Measurements from ENCODE around the gene NUTM2G. TPM values are rescaled to one million over a fixed set of nuclear protein-coding genes. Genes with fewer than 3 reads are reported as not detected.
A peak's percentile ranks its signal among the peaks of the same experiment; 100 is the strongest.
"Not testable (repeated sequence)": the region's sequence is repeated elsewhere in the genome, so short reads cannot be mapped to it uniquely, and the experiment has no call there.

NUTM2G gene
- total and polyA plus RNA-seq, 2 of the 13 experiments (the other 11 are each of a cell fraction or from before 2014, with no cell fraction given) = not detected

GRCh38 chr9:96931665-96932064 is 3.0 kb downstream of the NUTM2G start:
- ATAC-seq (peak; percentile 80), DNase-seq (ENCODE audit: low spot score) (peak; percentile 7)
- FAIRE-seq; H3K4me3 ChIP-seq (replicated peaks in 1 of 3; ENCODE audit: insufficient read depth in 1 of 3, low read depth in 2 of 3, low read length in 3 of 3); H3K4me1 ChIP-seq (ENCODE audit: insufficient read depth, low read length); POLR2A ChIA-PET; H3K36me3 ChIP-seq (replicated peaks in 1 of 2; ENCODE audit: control insufficient read depth in 1 of 2, insufficient read depth in 2 of 2, low read length in 2 of 2); H3K4me2 ChIP-seq (ENCODE audit: low read depth, low read length); H3K27me3 ChIP-seq (ENCODE audit: control insufficient read depth in 1 of 2, insufficient read depth in 2 of 2, low read length in 2 of 2); CTCF ChIA-PET (ENCODE audit: low intra/inter-chr PET ratio, low total read pairs); H3K9ac ChIP-seq (ENCODE audit: insufficient read depth, low read depth, low read length); BruUV-seq (replicated peaks); H2AFZ ChIP-seq (ENCODE audit: low read length); in situ Hi-C loops (cut with HindIII; ENCODE audit: extremely low pct_ligation_motif_present, low pct_unique_long_range_greater_than_20kb); H3K27ac ChIP-seq (ENCODE audit: extremely low read length, insufficient read depth, low read length); H4K20me1 ChIP-seq (ENCODE audit: insufficient read depth, low read length); H3K9me3 ChIP-seq (ENCODE audit: low read length); H3K79me2 ChIP-seq (ENCODE audit: insufficient read depth, low read length); intact Hi-C loops (cut with micrococcal nuclease; ENCODE audit: unreplicated experiment): not testable (repeated sequence)
- peak; percentile 9; the same call in 1 of the 2 replicates for TF ChIP-seq SALL1 (CRISPR knock-in tag; IDR thresholded peaks at IDR 0.05)
- WGBS (ENCODE audit: low lambda C conversion rate) = 10% methylated on average over 10 of the region's 13 CpGs

- ATAC-seq (peak; percentile 51), DNase-seq (ENCODE audit: low spot score) (peak; percentile 7)
- in situ Hi-C loops (cut with HindIII; ENCODE audit: extremely low pct_ligation_motif_present, low pct_unique_long_range_greater_than_20kb); BruUV-seq (replicated peaks); H3K27ac ChIP-seq (ENCODE audit: extremely low read length, insufficient read depth, low read length); H3K9ac ChIP-seq (ENCODE audit: insufficient read depth, low read depth, low read length); H2AFZ ChIP-seq (ENCODE audit: low read length); H3K79me2 ChIP-seq (ENCODE audit: insufficient read depth, low read length); H4K20me1 ChIP-seq (ENCODE audit: insufficient read depth, low read length); CTCF ChIA-PET (ENCODE audit: low intra/inter-chr PET ratio, low total read pairs); POLR2A ChIA-PET; H3K9me3 ChIP-seq (ENCODE audit: low read length); H3K4me1 ChIP-seq (ENCODE audit: insufficient read depth, low read length); intact Hi-C loops (cut with micrococcal nuclease; ENCODE audit: unreplicated experiment); H3K27me3 ChIP-seq (ENCODE audit: control insufficient read depth in 1 of 2, insufficient read depth in 2 of 2, low read length in 2 of 2); H3K36me3 ChIP-seq (replicated peaks in 1 of 2; ENCODE audit: control insufficient read depth in 1 of 2, insufficient read depth in 2 of 2, low read length in 2 of 2); FAIRE-seq: not testable (repeated sequence)
- Histone ChIP-seq H3K4me2 (ENCODE audit: low read depth, low read length) (peak overlapping the region; percentile 66), H3K4me3 (replicated peaks in 1 of 3; ENCODE audit: insufficient read depth in 1 of 3, low read depth in 2 of 3, low read length in 3 of 3) (peak overlapping the region in 1 of 3 experiments; percentile 16; a peak in 1 of 6 replicates)
- WGBS (ENCODE audit: low lambda C conversion rate) = no CpG with 5 or more reads among the region's 14 CpGs
- 0 out of 2 replicates have a peak, but pooled peaks have one; percentile 9 for TF ChIP-seq ZNF687 (CRISPR knock-in tag; IDR thresholded peaks at IDR 0.05)
- peak; percentile 19; the same call in 1 of the 2 replicates for TF ChIP-seq ZNF263 (CRISPR knock-in tag; IDR thresholded peaks at IDR 0.05)
- TF ChIP-seq ZNF652 (CRISPR knock-in tag; IDR thresholded peaks at IDR 0.05; ENCODE audit: borderline replicate concordance, low read depth) = peak; percentile 52; the same call in 1 of the 2 replicates
Observed at GRCh38 chr9:96934097-96934496, 5.5 kb downstream of the NUTM2G start.

- H3K4me1 ChIP-seq (ENCODE audit: insufficient read depth, low read length); POLR2A ChIA-PET; H3K36me3 ChIP-seq (replicated peaks in 1 of 2; ENCODE audit: control insufficient read depth in 1 of 2, insufficient read depth in 2 of 2, low read length in 2 of 2); H3K27ac ChIP-seq (ENCODE audit: extremely low read length, insufficient read depth, low read length); H4K20me1 ChIP-seq (ENCODE audit: insufficient read depth, low read length); H3K4me3 ChIP-seq (replicated peaks in 1 of 3; ENCODE audit: insufficient read depth in 1 of 3, low read depth in 2 of 3, low read length in 3 of 3); H3K27me3 ChIP-seq (ENCODE audit: control insufficient read depth in 1 of 2, insufficient read depth in 2 of 2, low read length in 2 of 2); H3K79me2 ChIP-seq (ENCODE audit: insufficient read depth, low read length); in situ Hi-C loops (cut with HindIII; ENCODE audit: extremely low pct_ligation_motif_present, low pct_unique_long_range_greater_than_20kb); intact Hi-C loops (cut with micrococcal nuclease; ENCODE audit: unreplicated experiment); BruUV-seq (replicated peaks); H2AFZ ChIP-seq (ENCODE audit: low read length); CTCF ChIA-PET (ENCODE audit: low intra/inter-chr PET ratio, low total read pairs); H3K9me3 ChIP-seq (ENCODE audit: low read length); H3K9ac ChIP-seq (ENCODE audit: insufficient read depth, low read depth, low read length): not testable (repeated sequence)
- DNase-seq (ENCODE audit: low spot score) (peak; percentile 2), ATAC-seq (peak; percentile 49), FAIRE-seq (peak; percentile 70)
- WGBS (ENCODE audit: low lambda C conversion rate) = no CpG with 5 or more reads among the region's 5 CpGs
- peak overlapping the region; percentile 66 for H3K4me2 ChIP-seq (ENCODE audit: low read depth, low read length)
Observed at GRCh38 chr9:96934706-96935105, 6.1 kb downstream of the NUTM2G start.

Data from HepG2 (cell line).